Endothelial cell of umbilical vein (primary cell): ENCODE results near the gene TPM3. TPM values are rescaled to one million over a fixed set of nuclear protein-coding genes. Genes with fewer than 3 reads are reported as not detected.

Source experiments
- BruUV-seq: library from RNA; stranded (reverse); fragments of 400-500 nt; replicated peaks from 2 replicates; lab custom pipeline; 2021; lab: Mats Ljungman, UMichigan
- CTCF ChIA-PET: fragments of 300-600, 350-600 bp; sonication (Branson Sonifier 250); formaldehyde crosslinking; loops from one replicate; lab custom pipeline; 2021; ENCODE audit warnings: antibody characterized with exemption, inconsistent platforms; lab: Charles Lee
- POLR2A ChIA-PET: fragments of 300-600, 350-600 bp; sonication (Branson Sonifier 250); formaldehyde crosslinking; loops from one replicate; lab custom pipeline; 2021; ENCODE audit warnings: antibody characterized with exemption, inconsistent platforms; lab: Charles Lee
- DNase-seq: peaks from one replicate; pipeline ENCODE4 v3.0.0-alpha.2; 2011; ENCODE audit warnings: low read depth, low spot score
- FAIRE-seq: peaks from 2 replicates; lab custom pipeline; 2011; peaks lifted over from hg19 to GRCh38; lab: Jason Lieb, UNC
- H2AFZ ChIP-seq: 2 replicates; pipeline ENCODE4 v1.6.0; 2012; ENCODE audit warnings: low read depth, low read length, control low read depth, inconsistent platforms
- H3K27ac ChIP-seq: 2 replicates; pipeline ENCODE4 v1.5.1; 2011; ENCODE audit warnings: low read depth, mild to moderate bottlenecking, control low read depth, low read length, moderate library complexity; ENCODE audit not compliant: insufficient read depth
- H3K27me3 ChIP-seq, 2 experiments: 2 replicates each; pipeline versions ENCODE4 v1.6.0 to v1.6.1; 2011; ENCODE audit warnings: low read length in 2 of 2, mixed read lengths in 1 of 2; ENCODE audit not compliant: control insufficient read depth in 2 of 2, insufficient read depth in 2 of 2
- H3K36me3 ChIP-seq, 2 experiments: 2 replicates in 1 of 2; 3 replicates in 1 of 2; pipeline ENCODE4 v1.5.1; 2011; ENCODE audit warnings: low read length in 2 of 2, mild to moderate bottlenecking in 1 of 2, moderate library complexity in 1 of 2; ENCODE audit not compliant: control insufficient read depth in 2 of 2, insufficient read depth in 2 of 2; ENCODE audit errors: extremely low read depth in 1 of 2
- H3K4me1 ChIP-seq: 3 replicates; pipeline ENCODE4 v1.5.1; 2011; ENCODE audit warnings: mild to moderate bottlenecking, low read length; ENCODE audit not compliant: control insufficient read depth, insufficient read depth; ENCODE audit errors: extremely low read depth
- H3K4me2 ChIP-seq: 2 replicates; pipeline ENCODE4 v1.6.1; 2011; ENCODE audit warnings: low read length, control low read depth, mixed read lengths; ENCODE audit not compliant: insufficient read depth
- H3K4me3 ChIP-seq, 3 experiments: fragments of 200-600 bp in 1 of 3; sonication (generic), shearing (Covaris generic) in 1 of 3; replicated peaks in 1 of 3; 2 replicates each; pipeline ENCODE4 v1.5.1; 2011 to 2016; ENCODE audit warnings: control low read depth in 3 of 3, low read length in 3 of 3, mild to moderate bottlenecking in 2 of 3, inconsistent platforms in 1 of 3, low read depth in 1 of 3, moderate library complexity in 1 of 3; ENCODE audit not compliant: insufficient read depth in 1 of 3
- H3K79me2 ChIP-seq: 2 replicates; pipeline ENCODE4 v1.6.0; 2012; ENCODE audit warnings: low read length, inconsistent platforms; ENCODE audit not compliant: control insufficient read depth, insufficient read depth
- H3K9ac ChIP-seq: replicated peaks from 2 replicates; pipeline ENCODE3; 2011; ENCODE audit warnings: low read length, control low read depth; ENCODE audit not compliant: insufficient read depth; ENCODE audit errors: extremely low read depth
- H3K9me1 ChIP-seq: replicated peaks from 3 replicates; pipeline ENCODE4 v1.6.0; 2011; ENCODE audit warnings: mild to moderate bottlenecking, low read length; ENCODE audit not compliant: control insufficient read depth, insufficient read depth; ENCODE audit errors: extremely low read depth
- H3K9me3 ChIP-seq: replicated peaks from 2 replicates; pipeline ENCODE4 v1.5.1; 2012; ENCODE audit warnings: low read length, inconsistent platforms; ENCODE audit not compliant: control insufficient read depth, insufficient read depth
- H4K20me1 ChIP-seq: replicated peaks from 2 replicates; pipeline ENCODE3; 2011; ENCODE audit warnings: mild to moderate bottlenecking, low read length; ENCODE audit not compliant: control insufficient read depth, insufficient read depth; ENCODE audit errors: extremely low read depth
- CTCF ChIP-seq, 2 donors: IDR thresholded peaks; 1 replicate in 1 of 2; 2 replicates in 1 of 2; pipeline ENCODE4 v1.5.1; 2011; ENCODE audit warnings: low read length in 2 of 2, mild to moderate bottlenecking in 2 of 2, moderate library complexity in 2 of 2, control low read depth in 1 of 2, inconsistent platforms in 1 of 2, low read depth in 1 of 2; ENCODE audit not compliant: insufficient read depth in 1 of 2; ENCODE audit errors: extremely low read depth in 1 of 2
- EZH2 ChIP-seq: IDR thresholded peaks from 2 replicates; pipeline ENCODE4 v1.6.1; 2012; ENCODE audit warnings: borderline replicate concordance, low read depth, mild to moderate bottlenecking, moderate library complexity, low read length, inconsistent platforms; ENCODE audit not compliant: severe bottlenecking
- FOS ChIP-seq: IDR thresholded peaks from 2 replicates; pipeline ENCODE4 v1.6.1; 2011; ENCODE audit warnings: mild to moderate bottlenecking, low read length, moderate library complexity, borderline replicate concordance; ENCODE audit not compliant: insufficient read depth
- GATA2 ChIP-seq: IDR thresholded peaks from 2 replicates; pipeline ENCODE4 v1.7.0; 2011; ENCODE audit warnings: low read depth, mild to moderate bottlenecking, moderate library complexity, mixed read lengths, low read length; ENCODE audit not compliant: insufficient read length, insufficient read depth
- MAX ChIP-seq: IDR thresholded peaks from 2 replicates; pipeline ENCODE4 v1.6.1; 2011; ENCODE audit not compliant: insufficient read depth, insufficient read length
- MYC ChIP-seq: IDR thresholded peaks from one replicate; pipeline ENCODE4 v1.6.1; 2011; ENCODE audit warnings: mild to moderate bottlenecking, low read depth, low read length
- POLR2A ChIP-seq: IDR thresholded peaks from 2 replicates; pipeline ENCODE4 v1.6.1; 2012; ENCODE audit warnings: low read depth, mild to moderate bottlenecking, control low read depth, low read length
- POLR2AphosphoS5 ChIP-seq: IDR thresholded peaks from 2 replicates; pipeline ENCODE4 v1.6.1; 2012; ENCODE audit warnings: low read depth, mild to moderate bottlenecking, control low read depth, low read length, moderate library complexity; ENCODE audit not compliant: insufficient read depth
- dilution Hi-C: fragments of 300-500 bp; cut with MboI; formaldehyde crosslinking; loops from one replicate; pipeline ENCODE4 v1.15.0; 2019; ENCODE audit warnings: low sequenced_read_pairs; ENCODE audit not compliant: extremely low pct_ligation_motif_present
- intact Hi-C: fragments of 100-400 bp; cut with micrococcal nuclease; formaldehyde crosslinking; loops from one replicate; pipeline ENCODE4 v1.10.0; 2022
- polyA plus RNA-seq, 4 experiments: library from polyadenylated mRNA; depleted of rRNA in 3 of 4; stranded (reverse) in 3 of 4; unstranded in 1 of 4; fragments of >200 nt; gene quantifications; 2 replicates each; pipeline versions ENCODE4 v1.2.1 to v1.2.3, GENCODE V29; 2011 to 2012; ENCODE audit warnings: missing spikeins in 1 of 4
- total RNA-seq: library from RNA; stranded (reverse); gene quantifications from 2 replicates; pipeline ENCODE4 v1.2.3, GENCODE V29; 2021

TPM3 gene
- total and polyA plus RNA-seq, 2 donors (not counting 3 experiments of a cell fraction or from before 2014, with no cell fraction given) = 395 to 927 TPM

- H3K9ac ChIP-seq = no peak overlapping the region
- no peak overlapping the region for H3K4me3 ChIP-seq
- H3K9me1 ChIP-seq = no peaks in the 10 kb centered on the region
- no peaks in the 10 kb centered on the region for H3K9me3 ChIP-seq
- no peaks in the 10 kb centered on the region for H3K27me3 ChIP-seq
- intact Hi-C loops = no loop called here
- H3K79me2 ChIP-seq = peaks cover 11% of the 10 kb centered on the region
- H3K4me2 ChIP-seq = no peak overlapping the region
- BruUV-seq = no TSS peak
- no peak overlapping the region for H2AFZ ChIP-seq
- no peak overlapping the region for H3K27ac ChIP-seq
- ChIA-PET POLR2A (no interaction called here), CTCF (no interaction called here)
- no peaks in the 10 kb centered on the region for H4K20me1 ChIP-seq
- peaks cover 20 to 38% of the 10 kb centered on the region in 2 experiments for H3K36me3 ChIP-seq
- TF ChIP-seq POLR2AphosphoS5 = no peak
- no peak for TF ChIP-seq CTCF (IDR thresholded peaks at IDR 0.05; ENCODE audit: extremely low read depth in 1 of 2, insufficient read depth in 1 of 2, low read depth in 1 of 2, low read length in 2 of 2)
- TF ChIP-seq EZH2 = no peak
- no peak for TF ChIP-seq POLR2A
- no peak for TF ChIP-seq MAX
- TF ChIP-seq GATA2 = no peak
- TF ChIP-seq MYC = no peak
- TF ChIP-seq FOS = no peak
- H3K4me1 ChIP-seq = no peaks in the 10 kb centered on the region
- dilution Hi-C loops = no loop called here
- FAIRE-seq (no peak), DNase-seq (no peak)
Observed at GRCh38 chr1:154212083-154212482, 20.2 kb upstream of the TPM3 start.
